SK-N-SH (cell line): ENCODE data around the gene MAG. TPM values are rescaled to one million over a fixed set of nuclear protein-coding genes. Genes with fewer than 3 reads are reported as not detected.
A peak's percentile ranks its signal among the peaks of the same experiment; 100 is the strongest.

ENCODE experiments used
- CTCF ChIA-PET: fragments of 300-600, 350-600 bp; formaldehyde crosslinking; extraction: SDS; loops from one replicate; lab custom pipeline; 2021; lab: Yijun Ruan, JAX
- POLR2A ChIA-PET: fragments of 350-600 bp; sonication (Branson Sonifier 250); formaldehyde crosslinking; extraction: SDS; loops from one replicate; lab custom pipeline; 2020; ENCODE audit warnings: antibody characterized with exemption, inconsistent platforms; lab: Yijun Ruan, JAX
- DNase-seq: peaks from one replicate; pipeline ENCODE4 v3.0.0; 2012
- H2AFZ ChIP-seq: fragments of 200-600 bp; sonication (generic); 2 replicates; pipeline ENCODE4 v1.8.1; 2016; ENCODE audit warnings: antibody characterized with exemption, mild to moderate bottlenecking, low read depth
- H3F3A ChIP-seq: fragments of 200-600 bp; sonication (generic); replicated peaks from 2 replicates; pipeline ENCODE3; 2016; ENCODE audit warnings: antibody characterized with exemption, mild to moderate bottlenecking; ENCODE audit not compliant: insufficient read depth
- H3K27ac ChIP-seq, 2 experiments: fragments of 200-500 bp in 1 of 2; fragments of 200-600 bp in 1 of 2; sonication (Bioruptor generic) in 1 of 2; sonication (generic), shearing (Covaris generic) in 1 of 2; 2 replicates each; pipeline versions ENCODE4 v1.5.1 to v1.6.1; 2014 to 2016; ENCODE audit warnings: low read depth in 2 of 2, inconsistent platforms in 1 of 2, low read length in 1 of 2, mild to moderate bottlenecking in 1 of 2, mixed read lengths in 1 of 2
- H3K27me3 ChIP-seq: fragments of 200-600 bp; sonication (generic), shearing (Covaris generic); 2 replicates; pipeline ENCODE4 v1.6.1; 2016; ENCODE audit warnings: mixed run types; ENCODE audit not compliant: insufficient read depth
- H3K36me3 ChIP-seq, 2 experiments: fragments of 200-500 bp in 1 of 2; fragments of 200-600 bp in 1 of 2; sonication (Bioruptor generic) in 1 of 2; sonication (generic) in 1 of 2; replicated peaks in 1 of 2; 2 replicates each; pipeline versions ENCODE3 to v1.5.1; 2014 to 2016; ENCODE audit warnings: low read length in 1 of 2, mild to moderate bottlenecking in 1 of 2; ENCODE audit not compliant: insufficient read depth in 2 of 2, control insufficient read depth in 1 of 2
- H3K4me1 ChIP-seq, 2 experiments: fragments of 200-500 bp in 1 of 2; fragments of 200-600 bp in 1 of 2; sonication (Bioruptor generic) in 1 of 2; sonication (generic), shearing (Covaris generic) in 1 of 2; 2 replicates each; pipeline versions ENCODE4 v1.5.1 to v1.6.1; 2014 to 2016; ENCODE audit warnings: low read depth in 1 of 2, low read length in 1 of 2, mixed run types in 1 of 2; ENCODE audit not compliant: insufficient read depth in 2 of 2, control insufficient read depth in 1 of 2
- H3K4me2 ChIP-seq: fragments of 200-600 bp; sonication (generic), shearing (Covaris generic); 2 replicates; pipeline ENCODE4 v1.6.1; 2017; ENCODE audit warnings: mixed run types
- H3K4me3 ChIP-seq, 2 experiments: fragments of 200-500 bp in 1 of 2; fragments of 200-600 bp in 1 of 2; sonication (Bioruptor generic) in 1 of 2; sonication (generic), shearing (Covaris generic) in 1 of 2; 2 replicates each; pipeline versions ENCODE4 v1.5.1 to v1.8.1; 2014 to 2016; ENCODE audit warnings: low read depth in 2 of 2, inconsistent platforms in 1 of 2, low read length in 1 of 2, mild to moderate bottlenecking in 1 of 2, mixed read lengths in 1 of 2, moderate library complexity in 1 of 2
- H3K79me2 ChIP-seq: fragments of 200-600 bp; sonication (generic); 2 replicates; pipeline ENCODE4 v1.8.1; 2017; ENCODE audit warnings: mild to moderate bottlenecking; ENCODE audit not compliant: insufficient read depth
- H3K9ac ChIP-seq: fragments of 200-600 bp; sonication (generic); 2 replicates; pipeline ENCODE4 v1.6.1; 2017; ENCODE audit warnings: mixed run types
- H3K9me2 ChIP-seq: fragments of 200-600 bp; sonication (generic); 2 replicates; pipeline ENCODE4 v1.6.1; 2017; ENCODE audit warnings: mixed run types
- H3K9me3 ChIP-seq: fragments of 200-600 bp; sonication (generic); 2 replicates; pipeline ENCODE4 v1.6.1; 2017; ENCODE audit warnings: mixed run types, mild to moderate bottlenecking, moderate library complexity
- H4K20me1 ChIP-seq: fragments of 200-600 bp; sonication (generic); 2 replicates; pipeline ENCODE4 v1.6.1; 2017; ENCODE audit warnings: mild to moderate bottlenecking, mixed run types; ENCODE audit not compliant: insufficient read depth
- CTCF ChIP-seq: fragments of 200-600 bp; sonication (generic); IDR thresholded peaks from 2 replicates; pipeline ENCODE4 v1.6.1; 2017; ENCODE audit warnings: antibody characterized with exemption, mild to moderate bottlenecking, moderate library complexity
- EP300 ChIP-seq, 2 experiments: IDR thresholded peaks; 2 replicates each; pipeline versions ENCODE4 v1.4.0 to v1.6.1; 2012; ENCODE audit warnings: borderline replicate concordance in 1 of 2, low read depth in 1 of 2, low read length in 1 of 2
- FOSL2 ChIP-seq: IDR thresholded peaks from 2 replicates; pipeline ENCODE4 v1.4.0; 2012; ENCODE audit warnings: low read depth, mild to moderate bottlenecking, moderate library complexity, borderline replicate concordance
- GABPA ChIP-seq: IDR thresholded peaks from 2 replicates; pipeline ENCODE4 v1.4.0; 2012; ENCODE audit warnings: low read depth, mild to moderate bottlenecking
- JUND ChIP-seq: IDR thresholded peaks from 2 replicates; pipeline ENCODE4 v1.4.0; 2012
- MEF2A ChIP-seq: IDR thresholded peaks from 2 replicates; pipeline ENCODE4 v1.4.0; 2012; ENCODE audit warnings: low read depth, borderline replicate concordance
- MXI1 ChIP-seq: IDR thresholded peaks from 2 replicates; pipeline ENCODE4 v1.6.1; 2012; ENCODE audit warnings: mild to moderate bottlenecking, low read depth, low read length, improper control_type of control experiment
- PBX3 ChIP-seq: IDR thresholded peaks from 2 replicates; pipeline ENCODE4; 2012
- RFX5 ChIP-seq: IDR thresholded peaks from 2 replicates; pipeline ENCODE4 v1.6.1; 2012; ENCODE audit warnings: mild to moderate bottlenecking, improper control_type of control experiment, low read length
- SIN3A ChIP-seq: IDR thresholded peaks from 2 replicates; pipeline ENCODE4 v1.6.1; 2012; ENCODE audit warnings: low read depth, mild to moderate bottlenecking, low read length, moderate library complexity, borderline replicate concordance
- TEAD4 ChIP-seq: IDR thresholded peaks from 2 replicates; pipeline ENCODE4 v1.4.0; 2012; ENCODE audit warnings: mild to moderate bottlenecking, borderline replicate concordance; ENCODE audit not compliant: insufficient read depth
- USF2 ChIP-seq: fragments of 150-350 bp; IDR thresholded peaks from 2 replicates; pipeline ENCODE4 v1.6.1; 2017; ENCODE audit warnings: antibody characterized with exemption, low read length, low read depth, borderline replicate concordance
- ZBTB33 ChIP-seq: IDR thresholded peaks from 2 replicates; pipeline ENCODE4 v1.4.0; 2012; ENCODE audit warnings: low read depth, borderline replicate concordance
- WGBS: methylation state at CpG from one replicate; pipeline ENCODE4 v1.1.6; 2017; ENCODE audit warnings: low lambda C conversion rate; 5-methylcytosine and 5-hydroxymethylcytosine counted together
- polyA plus RNA-seq, 3 experiments: library from polyadenylated mRNA; depleted of rRNA; stranded (reverse); fragments of >200 nt; gene quantifications; 2 replicates each; pipeline ENCODE4 v1.2.3, GENCODE V29; 2012

Gene MAG
- polyA plus RNA-seq, 1 of the 3 experiments (the other 2 are of a cell fraction): not detected

- Histone ChIP-seq H3K9me3 (no peaks in the 10 kb centered on the region), H3K4me1 (no peaks in the 10 kb centered on the region), H3K4me3 (no peak overlapping the region), H2AFZ (no peak overlapping the region), H3K27me3 (peaks cover 44% of the 10 kb centered on the region), H3K4me2 (no peak overlapping the region), H3K9me2 (no peaks in the 10 kb centered on the region), H4K20me1 (no peaks in the 10 kb centered on the region), H3K9ac (no peak overlapping the region), H3K27ac (no peak overlapping the region), H3F3A (no peaks in the 10 kb centered on the region), H3K36me3 (no peaks in the 10 kb centered on the region), H3K79me2 (no peaks in the 10 kb centered on the region)
- 34% methylated on average over 3 of the region's 6 CpGs for WGBS
- CTCF ChIA-PET: interaction anchor here (1.0 to 1.2 kb wide), 2 partner anchors 15 to 48 kb away, joined by 3 to 4 read pairs; no protein-coding TSS in a partner anchor
- DNase-seq: no peak
- TF ChIP-seq FOSL2 (no peak), USF2 (no peak), SIN3A (no peak), PBX3 (no peak), MXI1 (no peak), GABPA (no peak)
- POLR2A ChIA-PET: no interaction called here
Observed at GRCh38 chr19:35305181-35305580, 13.2 kb downstream of the MAG start.

- no peak overlapping the region for H3K4me2 ChIP-seq
- H3K4me3 ChIP-seq: no peak overlapping the region
- WGBS: 63% methylated on average over 20 of the region's 20 CpGs
- H3K9me2 ChIP-seq: no peaks in the 10 kb centered on the region
- H3K36me3 ChIP-seq: no peaks in the 10 kb centered on the region
- H3K4me1 ChIP-seq: no peaks in the 10 kb centered on the region
- TF ChIP-seq MEF2A (no peak), ZBTB33 (no peak), FOSL2 (no peak), JUND (no peak), EP300 (IDR thresholded peaks at IDR 0.05; ENCODE audit: borderline replicate concordance in 1 of 2, low read depth in 1 of 2, low read length in 1 of 2) (no peak), TEAD4 (no peak), CTCF (peak; percentile 40), RFX5 (no peak)
- no peaks in the 10 kb centered on the region for H3F3A ChIP-seq
- DNase-seq: no peak
- no peaks in the 10 kb centered on the region for H3K79me2 ChIP-seq
- no peak overlapping the region for H3K9ac ChIP-seq
- H3K27ac ChIP-seq: no peak overlapping the region
- no peaks in the 10 kb centered on the region for H3K9me3 ChIP-seq
- ChIA-PET POLR2A (no interaction called here), CTCF (interaction anchor here (0.6 to 0.7 kb wide), 2 partner anchors 12 to 20 kb away, joined by 3 to 4 read pairs; no protein-coding TSS in a partner anchor)
- no peak overlapping the region for H2AFZ ChIP-seq
- H4K20me1 ChIP-seq: no peaks in the 10 kb centered on the region
- peaks cover 32% of the 10 kb centered on the region for H3K27me3 ChIP-seq
Observed at GRCh38 chr19:35306473-35307246, 14.7 kb downstream of the MAG start.
